GM08714 (cell line): ENCODE results near the gene F2RL1.
"Not testable (repeated sequence)": the region's sequence is repeated elsewhere in the genome, so short reads cannot be mapped to it uniquely, and the experiment has no call there.

Experiments
- H3K4me3 ChIP-seq: fragments of 200-500 bp; sonication (Bioruptor generic); 2 replicates; pipeline ENCODE4 v1.5.1; 2014; ENCODE audit warnings: mild to moderate bottlenecking, low read length, inconsistent platforms
- ZNF274 ChIP-seq: IDR thresholded peaks from 2 replicates; pipeline ENCODE4 v1.6.1; 2012; ENCODE audit warnings: mild to moderate bottlenecking, low read depth, low read length

Gene F2RL1

GRCh38 chr5:76818844-76819831 lies at the start of gene F2RL1:
F2RL1 (plus strand) TSS chr5:76819030; CDS start chr5:76819183, 153 bp downstream.
- H3K4me3 ChIP-seq: peak within 1 kb of the TSS; percentile 39
- TF ChIP-seq ZNF274: no peak

GRCh38 chr5:76771041-76771440 lies 47.8 kb upstream of the F2RL1 start:
- not testable (repeated sequence) for H3K4me3 ChIP-seq

- TF ChIP-seq ZNF274: no peak
These were observed 47.0 kb upstream of the F2RL1 start for GRCh38 chr5:76771705-76772405.

GRCh38 chr5:76775921-76776320 lies 42.9 kb upstream of the F2RL1 start:
- H3K4me3 ChIP-seq: no peak overlapping the region
- TF ChIP-seq ZNF274: no peak

More at GRCh38 chr5:76771705-76772405, 47.0 kb upstream of the F2RL1 start:
- no peak overlapping the region for H3K4me3 ChIP-seq

- no peak for TF ChIP-seq ZNF274
- no peak overlapping the region for H3K4me3 ChIP-seq
These were observed 42.4 kb upstream of the F2RL1 start for GRCh38 chr5:76776391-76776790.

- H3K4me3 ChIP-seq: not testable (repeated sequence)
These were observed 38.2 kb upstream of the F2RL1 start for GRCh38 chr5:76780616-76781015.

- TF ChIP-seq ZNF274: no peak
- H3K4me3 ChIP-seq: no peak overlapping the region
These were observed 37.1 kb upstream of the F2RL1 start for GRCh38 chr5:76781775-76782174.

GRCh38 chr5:76782444-76782843 lies 36.4 kb upstream of the F2RL1 start:
- H3K4me3 ChIP-seq: no peak overlapping the region
- TF ChIP-seq ZNF274: no peak

GRCh38 chr5:76787237-76787636 lies 31.6 kb upstream of the F2RL1 start:
- no peak for TF ChIP-seq ZNF274
- H3K4me3 ChIP-seq: no peak overlapping the region

GRCh38 chr5:76788362-76788761 lies 30.5 kb upstream of the F2RL1 start:
- no peak overlapping the region for H3K4me3 ChIP-seq
- TF ChIP-seq ZNF274: no peak

- H3K4me3 ChIP-seq: not testable (repeated sequence)
These were observed 29.6 kb upstream of the F2RL1 start for GRCh38 chr5:76789275-76789674.

GRCh38 chr5:76789991-76790581 lies 28.7 kb upstream of the F2RL1 start:
- no peak for TF ChIP-seq ZNF274
- no peak overlapping the region for H3K4me3 ChIP-seq

- H3K4me3 ChIP-seq: no peak overlapping the region
- TF ChIP-seq ZNF274: no peak
These were observed 28.1 kb upstream of the F2RL1 start for GRCh38 chr5:76790632-76791290.

- H3K4me3 ChIP-seq: no peak overlapping the region
- TF ChIP-seq ZNF274: no peak
These were observed 27.4 kb upstream of the F2RL1 start for GRCh38 chr5:76791461-76791860.
